ENCODE data around the gene PLEKHG4B.

DNA sequence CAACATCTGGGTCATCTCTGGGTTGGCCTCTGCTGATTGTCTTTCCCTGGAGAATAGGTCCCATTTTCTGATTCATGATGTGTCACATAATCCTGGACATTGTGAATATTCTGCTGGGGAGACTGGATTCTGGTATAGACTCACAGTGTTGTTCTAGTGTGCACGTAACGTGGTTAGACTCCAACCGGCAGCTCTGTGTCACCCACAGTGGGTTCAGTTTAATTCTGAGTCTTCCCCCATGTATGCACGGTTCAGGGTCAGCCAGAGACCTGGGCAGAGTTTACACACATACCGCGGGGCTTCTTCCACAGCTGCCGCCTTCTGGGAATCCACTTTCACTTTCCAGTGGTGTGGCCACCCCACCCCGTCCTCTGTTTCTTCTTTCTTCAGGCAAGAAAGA lies 61.3 kb downstream of the PLEKHG4B start:
- TF ChIP-seq, protein P1, sequence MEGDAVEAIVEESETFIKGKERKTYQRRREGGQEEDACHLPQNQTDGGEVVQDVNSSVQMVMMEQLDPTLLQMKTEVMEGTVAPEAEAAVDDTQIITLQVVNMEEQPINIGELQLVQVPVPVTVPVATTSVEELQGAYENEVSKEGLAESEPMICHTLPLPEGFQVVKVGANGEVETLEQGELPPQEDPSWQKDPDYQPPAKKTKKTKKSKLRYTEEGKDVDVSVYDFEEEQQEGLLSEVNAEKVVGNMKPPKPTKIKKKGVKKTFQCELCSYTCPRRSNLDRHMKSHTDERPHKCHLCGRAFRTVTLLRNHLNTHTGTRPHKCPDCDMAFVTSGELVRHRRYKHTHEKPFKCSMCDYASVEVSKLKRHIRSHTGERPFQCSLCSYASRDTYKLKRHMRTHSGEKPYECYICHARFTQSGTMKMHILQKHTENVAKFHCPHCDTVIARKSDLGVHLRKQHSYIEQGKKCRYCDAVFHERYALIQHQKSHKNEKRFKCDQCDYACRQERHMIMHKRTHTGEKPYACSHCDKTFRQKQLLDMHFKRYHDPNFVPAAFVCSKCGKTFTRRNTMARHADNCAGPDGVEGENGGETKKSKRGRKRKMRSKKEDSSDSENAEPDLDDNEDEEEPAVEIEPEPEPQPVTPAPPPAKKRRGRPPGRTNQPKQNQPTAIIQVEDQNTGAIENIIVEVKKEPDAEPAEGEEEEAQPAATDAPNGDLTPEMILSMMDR (IDR thresholded peaks at IDR 0.05; ENCODE audit: insufficient read depth, low read length, poor library complexity, severe bottlenecking) = no peak
- no peak for TF ChIP-seq EZH2phosphoT487 (conservative IDR thresholded peaks at IDR 0.05; ENCODE audit: low read length)
